ENCODE results near the gene LIN52.

Gene LIN52

GRCh38 chr14:74195623-74196022 is 110.9 kb downstream of the LIN52 start:
- DNase-seq, result no peak

GRCh38 chr14:74198441-74199234 is 113.9 kb downstream of the LIN52 start:
- DNase-seq, result no peak

- DNase-seq, result no peak
Measured at GRCh38 chr14:74202113-74202512, 117.4 kb downstream of the LIN52 start.

- DNase-seq, result no peak
Measured at GRCh38 chr14:74203639-74204038, 118.9 kb downstream of the LIN52 start.

- DNase-seq, result no peak
Measured at GRCh38 chr14:74204491-74204890, 119.7 kb downstream of the LIN52 start.

- no peak for DNase-seq
Measured at GRCh38 chr14:74205882-74206281, 121.1 kb downstream of the LIN52 start.

GRCh38 chr14:74207943-74208342 is 123.2 kb downstream of the LIN52 start:
- no peak for DNase-seq

- no peak for DNase-seq
Measured at GRCh38 chr14:74208642-74209041, 123.9 kb downstream of the LIN52 start.

GRCh38 chr14:74211945-74212580 is 127.3 kb downstream of the LIN52 start:
- no peak for DNase-seq

GRCh38 chr14:74213907-74214803 is 129.4 kb downstream of the LIN52 start:
- no peak for DNase-seq

GRCh38 chr14:74216671-74217070 is 131.9 kb downstream of the LIN52 start:
- no peak for DNase-seq

- peak; percentile 64 for DNase-seq
Measured at GRCh38 chr14:74217672-74218448, 133.1 kb downstream of the LIN52 start.

- no peak for DNase-seq
Measured at GRCh38 chr14:74218462-74218861, 133.7 kb downstream of the LIN52 start.

- no peak for DNase-seq
Measured at GRCh38 chr14:74219277-74220205, 134.8 kb downstream of the LIN52 start.

- no peak for DNase-seq
Measured at GRCh38 chr14:74220991-74221390, 136.2 kb downstream of the LIN52 start.

- no peak for DNase-seq
Measured at GRCh38 chr14:74221741-74222140, 137.0 kb downstream of the LIN52 start.

GRCh38 chr14:74223016-74223415 is 138.3 kb downstream of the LIN52 start:
- no peak for DNase-seq

GRCh38 chr14:74231784-74232183 is 147.0 kb downstream of the LIN52 start:
- DNase-seq, result no peak

- no peak for DNase-seq
Measured at GRCh38 chr14:74235017-74235416, 150.3 kb downstream of the LIN52 start.

GRCh38 chr14:74237441-74237840 is 152.7 kb downstream of the LIN52 start:
- no peak for DNase-seq
